ENCODE measurements around the gene P3H3. TPM values are rescaled to one million over a fixed set of nuclear protein-coding genes. Genes with fewer than 3 reads are reported as not detected.

The P3H3 gene
- polyA plus RNA-seq, 1 experiment, result 45.5 TPM

DNA sequence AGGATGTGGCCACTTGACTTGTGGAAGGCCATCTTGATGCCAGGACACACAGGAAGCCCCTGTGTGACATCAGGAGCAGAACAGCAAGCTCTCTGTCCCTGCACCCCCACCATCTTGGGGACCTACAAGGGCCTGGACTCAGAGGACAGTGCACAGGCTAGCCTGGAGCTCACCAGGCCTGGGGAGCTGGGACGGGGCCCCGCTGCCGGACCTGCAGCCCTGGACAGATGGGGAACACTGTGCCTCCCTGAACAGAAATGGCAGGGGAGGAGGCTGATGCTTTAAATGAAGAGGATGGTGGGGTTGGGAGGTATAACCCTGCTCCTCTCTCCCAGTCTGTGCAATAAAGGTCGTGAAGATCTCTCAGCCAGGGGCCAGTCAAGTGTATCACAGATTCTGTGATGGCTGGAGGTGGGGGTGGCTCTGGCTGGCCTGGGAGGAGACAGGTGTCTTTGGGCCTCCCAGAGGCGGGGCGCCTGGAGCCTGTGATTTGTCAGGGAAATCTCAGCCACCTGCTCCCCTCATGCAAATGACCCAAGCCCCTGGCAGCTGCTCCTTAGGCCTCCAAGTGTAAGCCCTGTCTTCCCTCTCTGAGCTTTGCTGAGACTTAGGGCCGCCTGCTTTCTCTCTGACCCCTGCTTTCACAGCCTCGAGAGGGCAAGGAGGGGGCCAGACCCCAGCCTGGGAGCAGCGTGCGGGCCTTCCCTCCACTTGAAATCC lies 11.4 kb downstream of the P3H3 start:
- POLR2A ChIA-PET, result interaction anchor here (0.9 to 3.3 kb wide), 3 partner anchors 10 to 12 kb away, joined by 3 to 14 read pairs (median 6); partner anchors contain the start of genes CDCA3, P3H3 and USP5
- no peaks in the 10 kb centered on the region; the same call in 1 of the 2 replicates for H3K9me3 ChIP-seq (ENCODE audit: control insufficient read depth, insufficient read depth, low read length)
- DNase-seq (ENCODE audit: low read depth, low spot score), result no peak

DNA sequence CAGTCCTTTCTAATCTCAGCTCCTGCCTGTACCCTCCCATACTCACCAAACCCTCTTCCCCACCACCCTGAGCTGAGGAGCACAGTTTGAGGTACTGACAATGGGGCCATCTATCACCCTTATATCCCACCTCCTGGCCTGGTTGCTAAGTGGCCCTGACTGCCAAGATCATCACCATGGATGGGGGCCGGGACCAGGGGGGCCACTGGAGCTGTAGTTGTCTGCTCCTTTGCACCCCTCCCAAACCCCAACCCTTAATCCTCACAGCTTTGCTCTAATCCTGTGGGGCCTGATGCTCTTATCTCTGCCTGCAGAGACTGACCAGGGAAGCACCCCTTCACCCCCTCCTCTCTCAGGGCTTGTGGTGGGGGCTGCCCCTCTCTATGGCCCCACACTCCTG lies 12.1 kb downstream of the P3H3 start:
- no peak overlapping the region for H3K27ac ChIP-seq (ENCODE audit: low read depth, low read length)
- TF ChIP-seq, protein P1, sequence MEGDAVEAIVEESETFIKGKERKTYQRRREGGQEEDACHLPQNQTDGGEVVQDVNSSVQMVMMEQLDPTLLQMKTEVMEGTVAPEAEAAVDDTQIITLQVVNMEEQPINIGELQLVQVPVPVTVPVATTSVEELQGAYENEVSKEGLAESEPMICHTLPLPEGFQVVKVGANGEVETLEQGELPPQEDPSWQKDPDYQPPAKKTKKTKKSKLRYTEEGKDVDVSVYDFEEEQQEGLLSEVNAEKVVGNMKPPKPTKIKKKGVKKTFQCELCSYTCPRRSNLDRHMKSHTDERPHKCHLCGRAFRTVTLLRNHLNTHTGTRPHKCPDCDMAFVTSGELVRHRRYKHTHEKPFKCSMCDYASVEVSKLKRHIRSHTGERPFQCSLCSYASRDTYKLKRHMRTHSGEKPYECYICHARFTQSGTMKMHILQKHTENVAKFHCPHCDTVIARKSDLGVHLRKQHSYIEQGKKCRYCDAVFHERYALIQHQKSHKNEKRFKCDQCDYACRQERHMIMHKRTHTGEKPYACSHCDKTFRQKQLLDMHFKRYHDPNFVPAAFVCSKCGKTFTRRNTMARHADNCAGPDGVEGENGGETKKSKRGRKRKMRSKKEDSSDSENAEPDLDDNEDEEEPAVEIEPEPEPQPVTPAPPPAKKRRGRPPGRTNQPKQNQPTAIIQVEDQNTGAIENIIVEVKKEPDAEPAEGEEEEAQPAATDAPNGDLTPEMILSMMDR (IDR thresholded peaks at IDR 0.05; ENCODE audit: low read depth, low read length), result no peak
- no peaks in the 10 kb centered on the region for H3K27me3 ChIP-seq (ENCODE audit: control insufficient read depth, insufficient read depth, low read length)
- no peaks in the 10 kb centered on the region; the same call in 1 of the 2 replicates for H3K9me3 ChIP-seq (ENCODE audit: control insufficient read depth, insufficient read depth, low read length)
- no peak overlapping the region for H3K4me3 ChIP-seq (ENCODE audit: low read depth, low read length)
- POLR2A ChIA-PET, result interaction anchor here (2.5 to 3.3 kb wide), 2 partner anchors 11 kb away, joined by 6 to 14 read pairs; partner anchors contain the start of genes CDCA3, P3H3 and USP5
- DNase-seq (ENCODE audit: low read depth, low spot score), result no peak
- CTCF ChIA-PET, result interaction anchor here (1.7 to 1.8 kb wide), 2 partner anchors 29 to 87 kb away, joined by 4 to 8 read pairs; partner anchors contain the start of gene MLF2

More for the DNA sequence above, 11.4 kb downstream of the P3H3 start:
- CTCF ChIA-PET, result interaction anchor here (1.0 to 1.8 kb wide), 4 partner anchors 30 to 227 kb away, joined by 3 to 8 read pairs (median 4); partner anchors contain the start of gene MLF2
- no peaks in the 10 kb centered on the region for H3K27me3 ChIP-seq (ENCODE audit: control insufficient read depth, insufficient read depth, low read length)
- no peak overlapping the region for H3K27ac ChIP-seq (ENCODE audit: low read depth, low read length)
- TF ChIP-seq, protein P1 (IDR thresholded peaks at IDR 0.05; ENCODE audit: low read depth, low read length), result no peak
- H3K4me3 ChIP-seq (ENCODE audit: low read depth, low read length), result no peak overlapping the region

DNA sequence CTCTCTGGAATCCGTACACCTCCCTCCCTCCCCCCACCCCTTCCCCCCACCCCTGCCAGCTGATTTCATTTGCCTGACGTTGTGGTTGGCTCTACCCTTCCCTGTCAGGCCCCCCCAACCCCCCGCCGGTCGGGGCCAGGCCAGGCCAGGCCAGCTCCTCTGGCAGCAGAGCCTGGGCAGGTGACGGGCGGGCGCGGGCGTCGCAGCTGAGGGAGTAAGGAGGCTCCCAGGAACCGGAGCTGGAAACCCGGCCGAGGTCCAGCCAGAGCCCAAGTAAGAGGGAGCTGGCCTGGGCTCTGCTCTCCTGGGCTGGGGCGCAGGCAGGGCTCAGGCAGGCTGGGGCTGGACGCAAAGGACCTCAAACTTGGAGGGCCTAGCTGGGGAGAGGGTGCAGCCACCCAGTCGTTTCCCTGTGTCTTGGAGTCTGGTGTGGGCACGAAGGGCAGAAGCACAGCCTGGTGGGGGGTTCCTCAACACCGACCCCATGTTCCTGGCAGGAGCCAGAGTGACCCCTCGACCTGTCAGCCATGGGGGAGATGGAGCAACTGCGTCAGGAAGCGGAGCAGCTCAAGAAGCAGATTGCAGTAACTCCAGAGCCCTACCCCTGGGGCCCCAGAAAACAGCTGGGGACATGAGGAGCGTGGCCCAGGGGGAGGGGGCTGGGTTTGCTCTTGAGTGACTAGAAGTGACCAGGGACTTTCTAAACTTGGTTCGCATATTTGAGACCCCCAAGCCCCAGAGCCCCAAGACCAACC lies 12.7 kb downstream of the P3H3 start, which contains the start of gene GNB3:
Gene GNB3 (plus strand): TSS at position 165 of the 755 bp plus-strand sequence. CDS start 363 bp downstream, at position 528.
- no peak for DNase-seq (ENCODE audit: low read depth, low spot score)
- POLR2A ChIA-PET, result interaction anchor here (0.7 to 3.3 kb wide), 3 partner anchors 10 to 19 kb away, joined by 3 to 14 read pairs (median 6); partner anchors contain the start of genes CDCA3, GPR162, P3H3 and USP5
- Histone ChIP-seq H3K27me3 (ENCODE audit: control insufficient read depth, insufficient read depth, low read length) (no peaks in the 10 kb centered on the region), H3K4me3 (ENCODE audit: low read depth, low read length) (no peak within 1 kb of the TSS), H3K27ac (ENCODE audit: low read depth, low read length) (no peak within 1 kb of the TSS), H3K9me3 (ENCODE audit: control insufficient read depth, insufficient read depth, low read length) (no peaks in the 10 kb centered on the region; the same call in 1 of the 2 replicates)
- CTCF ChIA-PET, result interaction anchor here (1.7 to 1.8 kb wide), 2 partner anchors 29 to 87 kb away, joined by 4 to 8 read pairs; partner anchors contain the start of gene MLF2
- TF ChIP-seq, protein P1 (IDR thresholded peaks at IDR 0.05; ENCODE audit: low read depth, low read length), result no peak

DNA sequence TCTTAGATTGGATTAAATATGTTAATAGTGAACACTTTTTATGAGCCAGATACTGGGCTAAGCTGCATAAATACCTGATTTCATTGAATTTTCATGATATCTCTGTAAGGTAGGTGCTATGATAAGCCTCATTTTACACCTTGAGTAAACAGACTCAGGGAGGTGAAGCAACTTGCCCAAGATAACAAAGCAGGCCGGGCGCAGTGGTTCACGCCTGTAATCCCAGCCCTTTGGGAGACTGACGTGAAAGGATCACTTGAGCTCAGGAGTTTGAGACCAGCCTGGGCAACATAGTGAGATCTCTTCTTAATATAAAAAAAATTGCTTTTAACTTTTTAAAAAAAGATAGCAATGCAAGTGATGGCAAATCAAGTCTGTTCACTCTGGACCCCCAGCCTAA lies 13.9 kb downstream of the P3H3 start:
- no peak overlapping the region for H3K4me3 ChIP-seq (ENCODE audit: low read depth, low read length)
- ChIA-PET POLR2A (interaction anchor here (0.6 to 3.3 kb wide), 3 partner anchors 9 to 1116 kb away, joined by 3 to 14 read pairs (median 7); partner anchors contain the start of genes CDCA3 and P3H3), CTCF (interaction anchor here (0.9 to 1.2 kb wide), 2 partner anchors 8 to 28 kb away, joined by 3 read pairs; no protein-coding TSS in a partner anchor)
- TF ChIP-seq, protein P1 (IDR thresholded peaks at IDR 0.05; ENCODE audit: low read depth, low read length), result no peak
- no peak overlapping the region for H3K27ac ChIP-seq (ENCODE audit: low read depth, low read length)
- DNase-seq (ENCODE audit: low read depth, low spot score), result no peak
- H3K27me3 ChIP-seq (ENCODE audit: control insufficient read depth, insufficient read depth, low read length), result no peaks in the 10 kb centered on the region
- H3K9me3 ChIP-seq (ENCODE audit: control insufficient read depth, insufficient read depth, low read length), result no peaks in the 10 kb centered on the region; the same call in 1 of the 2 replicates

All from AG04450 (cell line).